Measurements from ENCODE around the gene RGS8.

Gene RGS8

DNA sequence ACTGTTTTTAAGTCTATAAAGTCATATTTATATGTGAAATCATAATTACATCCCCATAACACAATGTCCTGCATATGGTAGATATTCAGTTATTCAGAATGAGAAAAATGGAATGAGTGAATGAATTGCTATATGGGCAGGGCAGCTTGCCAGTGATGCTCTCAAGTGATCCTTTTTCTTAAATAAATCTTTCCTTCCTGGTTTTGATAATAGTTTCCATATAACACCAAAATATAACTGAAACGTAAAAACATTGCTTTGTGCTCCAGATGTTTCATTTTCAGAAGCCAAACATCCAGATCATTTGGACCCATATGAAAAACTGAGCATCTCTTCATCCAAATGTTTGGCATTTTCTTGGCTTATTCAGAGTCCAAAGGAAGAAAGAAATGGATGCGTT is 30.2 kb upstream of the RGS8 start:
- no peak overlapping the region for H3K4me3 ChIP-seq (replicated peaks in 1 of 2; ENCODE audit: low read depth in 2 of 2, low read length in 2 of 2)
- TF ChIP-seq, protein P1, sequence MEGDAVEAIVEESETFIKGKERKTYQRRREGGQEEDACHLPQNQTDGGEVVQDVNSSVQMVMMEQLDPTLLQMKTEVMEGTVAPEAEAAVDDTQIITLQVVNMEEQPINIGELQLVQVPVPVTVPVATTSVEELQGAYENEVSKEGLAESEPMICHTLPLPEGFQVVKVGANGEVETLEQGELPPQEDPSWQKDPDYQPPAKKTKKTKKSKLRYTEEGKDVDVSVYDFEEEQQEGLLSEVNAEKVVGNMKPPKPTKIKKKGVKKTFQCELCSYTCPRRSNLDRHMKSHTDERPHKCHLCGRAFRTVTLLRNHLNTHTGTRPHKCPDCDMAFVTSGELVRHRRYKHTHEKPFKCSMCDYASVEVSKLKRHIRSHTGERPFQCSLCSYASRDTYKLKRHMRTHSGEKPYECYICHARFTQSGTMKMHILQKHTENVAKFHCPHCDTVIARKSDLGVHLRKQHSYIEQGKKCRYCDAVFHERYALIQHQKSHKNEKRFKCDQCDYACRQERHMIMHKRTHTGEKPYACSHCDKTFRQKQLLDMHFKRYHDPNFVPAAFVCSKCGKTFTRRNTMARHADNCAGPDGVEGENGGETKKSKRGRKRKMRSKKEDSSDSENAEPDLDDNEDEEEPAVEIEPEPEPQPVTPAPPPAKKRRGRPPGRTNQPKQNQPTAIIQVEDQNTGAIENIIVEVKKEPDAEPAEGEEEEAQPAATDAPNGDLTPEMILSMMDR (IDR thresholded peaks at IDR 0.05; ENCODE audit: low read depth, low read length): no peak
- no peak for DNase-seq (ENCODE audit: low read depth in 2 of 2)

DNA sequence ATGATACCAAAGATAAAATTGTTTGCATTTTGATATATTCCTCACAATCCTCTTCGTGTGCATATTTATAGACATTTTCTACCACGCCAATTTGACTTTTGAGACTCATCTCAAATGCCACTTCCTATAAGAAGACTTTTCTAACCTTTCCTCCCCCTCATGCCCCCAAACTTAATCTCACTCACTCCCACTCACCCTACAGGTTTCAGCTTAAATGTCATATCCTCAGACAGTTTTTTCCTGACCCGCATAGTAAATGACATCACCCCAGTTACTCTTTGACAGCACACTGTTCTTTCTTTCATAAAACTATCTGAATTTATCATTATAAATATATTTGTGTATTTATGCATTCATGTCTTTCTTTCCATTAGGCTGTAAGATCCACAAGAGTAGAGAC is 29.6 kb upstream of the RGS8 start:
- TF ChIP-seq, protein P1 (IDR thresholded peaks at IDR 0.05; ENCODE audit: low read depth, low read length): no peak
- no peak overlapping the region for H3K4me3 ChIP-seq (replicated peaks in 1 of 2; ENCODE audit: low read depth in 2 of 2, low read length in 2 of 2)
- DNase-seq (ENCODE audit: low read depth in 2 of 2): no peak

DNA sequence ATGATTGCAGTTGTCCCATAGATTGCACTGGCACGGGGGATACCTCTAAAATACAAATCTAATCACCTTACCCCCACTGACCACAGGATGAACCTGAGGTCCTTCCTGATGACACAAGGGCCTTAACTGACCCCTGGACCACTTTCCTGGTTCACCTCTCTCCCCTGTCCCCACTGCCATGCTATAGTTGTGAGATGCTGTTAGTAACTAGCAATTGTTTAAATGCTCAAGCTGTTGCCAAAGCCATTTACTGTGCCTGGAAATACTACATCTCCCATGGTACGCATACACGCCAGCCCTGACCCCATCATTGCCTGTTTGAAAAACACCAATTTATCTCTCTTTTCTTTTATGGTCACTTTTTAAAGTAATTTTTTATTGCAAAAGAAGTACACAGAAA is 29.1 kb upstream of the RGS8 start:
- no peak for DNase-seq (ENCODE audit: low read depth in 2 of 2)
- no peak overlapping the region for H3K4me3 ChIP-seq (replicated peaks in 1 of 2; ENCODE audit: low read depth in 2 of 2, low read length in 2 of 2)
- TF ChIP-seq, protein P1 (IDR thresholded peaks at IDR 0.05; ENCODE audit: low read depth, low read length): no peak

DNA sequence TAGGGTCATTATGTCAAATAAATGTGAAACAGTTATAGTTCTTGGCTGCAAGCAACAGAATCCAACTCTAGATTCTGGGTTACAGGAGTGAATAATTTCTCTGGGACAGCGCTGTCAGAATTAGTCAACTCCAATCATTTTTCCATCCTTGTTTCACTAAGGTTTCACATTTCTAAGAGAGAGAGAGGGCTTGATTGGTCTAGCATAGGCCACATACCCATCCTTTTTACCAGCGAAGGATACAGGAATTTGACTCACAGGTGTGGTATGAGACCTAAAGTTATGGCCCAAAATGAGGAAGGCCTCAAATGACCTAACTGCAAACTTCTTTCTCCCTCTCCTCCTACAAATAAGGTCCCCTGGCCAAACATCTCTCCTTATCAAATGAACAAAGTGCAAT is 25.5 kb upstream of the RGS8 start:
- no peak overlapping the region for H3K4me3 ChIP-seq (replicated peaks in 1 of 2; ENCODE audit: low read depth in 2 of 2, low read length in 2 of 2)
- DNase-seq (ENCODE audit: low read depth in 2 of 2): no peak
- TF ChIP-seq, protein P1 (IDR thresholded peaks at IDR 0.05; ENCODE audit: low read depth, low read length): no peak

DNA sequence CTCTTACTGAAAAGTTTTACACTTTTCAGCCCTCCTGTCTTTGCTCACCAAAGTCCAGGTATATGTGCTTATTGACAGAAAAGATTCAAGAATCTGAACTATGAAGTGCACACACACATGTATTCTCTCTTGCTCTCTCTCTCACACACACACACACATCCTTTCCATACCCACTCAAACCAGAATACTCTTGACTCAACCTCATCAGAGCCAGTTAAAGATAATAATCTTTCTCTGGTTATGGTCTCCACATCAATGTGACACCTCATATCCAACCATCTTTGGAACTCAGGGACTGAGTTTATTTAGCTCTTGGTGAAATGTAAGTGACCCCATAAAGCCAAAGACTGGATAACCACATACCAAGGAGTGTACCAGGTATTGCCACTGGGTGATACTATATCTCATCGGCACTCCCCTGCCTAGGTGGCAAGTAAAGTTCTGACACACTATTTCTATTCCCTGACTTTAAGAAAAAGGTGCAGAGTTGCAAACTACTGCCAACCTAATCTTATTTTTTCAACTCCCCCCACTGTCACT is 24.9 kb upstream of the RGS8 start:
- DNase-seq (ENCODE audit: low read depth in 2 of 2): no peak
- H3K4me3 ChIP-seq (replicated peaks in 1 of 2; ENCODE audit: low read depth in 2 of 2, low read length in 2 of 2): no peak overlapping the region
- TF ChIP-seq, protein P1 (IDR thresholded peaks at IDR 0.05; ENCODE audit: low read depth, low read length): no peak

DNA sequence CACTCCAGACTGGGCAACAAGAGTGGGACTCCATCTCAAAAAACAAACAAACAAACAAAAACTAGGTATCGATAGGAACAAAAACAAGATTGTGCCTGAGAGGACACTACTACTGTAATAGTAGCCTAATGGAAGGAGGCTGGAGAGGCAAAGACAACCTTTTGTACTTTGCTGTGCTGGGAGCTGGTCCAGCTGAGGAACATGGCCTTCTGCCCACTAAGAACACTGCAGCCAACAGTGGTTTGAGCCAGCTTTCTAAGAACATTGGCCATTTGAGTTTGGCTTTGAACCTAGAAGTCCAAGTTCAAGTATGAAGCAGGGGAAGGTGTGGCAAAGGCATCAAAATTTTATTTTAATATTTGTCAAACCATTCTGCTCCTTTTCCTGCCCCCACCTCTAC is 22.7 kb upstream of the RGS8 start:
- H3K4me3 ChIP-seq (replicated peaks in 1 of 2; ENCODE audit: low read depth in 2 of 2, low read length in 2 of 2): no peak overlapping the region
- TF ChIP-seq, protein P1 (IDR thresholded peaks at IDR 0.05; ENCODE audit: low read depth, low read length): no peak
- peak in 1 of 2 donors; percentile 66 for DNase-seq (ENCODE audit: low read depth in 2 of 2)

DNA sequence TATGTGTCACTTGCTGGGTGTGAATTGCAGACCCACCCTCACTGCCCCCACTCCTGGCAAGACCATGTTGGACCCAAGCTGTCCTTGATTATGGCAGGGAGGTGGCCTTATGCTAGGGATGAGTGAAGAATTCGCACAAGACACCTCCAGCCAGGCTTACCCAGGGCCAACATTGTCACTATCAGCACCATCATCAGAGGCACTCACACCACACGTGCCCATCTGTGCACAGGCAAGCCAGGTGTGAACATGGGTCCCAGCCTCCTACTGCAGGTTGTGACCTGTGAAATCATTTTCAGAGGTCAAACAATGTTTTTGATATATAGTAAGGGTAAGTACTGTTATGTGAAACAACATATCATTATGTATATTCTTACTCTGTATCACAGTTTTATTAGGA is 20.3 kb upstream of the RGS8 start:
- no peak for DNase-seq (ENCODE audit: low read depth in 2 of 2)
- TF ChIP-seq, protein P1 (IDR thresholded peaks at IDR 0.05; ENCODE audit: low read depth, low read length): no peak
- H3K4me3 ChIP-seq (replicated peaks in 1 of 2; ENCODE audit: low read depth in 2 of 2, low read length in 2 of 2): no peak overlapping the region
